Liver (tissue), 9 donors: ENCODE data around the gene BFSP2. TPM values are rescaled to one million over a fixed set of nuclear protein-coding genes. Genes with fewer than 3 reads are reported as not detected.

Experiments
- DNase-seq: peaks from one replicate; pipeline ENCODE4 v3.0.0-alpha.2; 2017; ENCODE audit warnings: low spot score
- H3K27ac ChIP-seq, 2 donors: one replicate each; pipeline ENCODE4 v1.7.0; 2013; ENCODE audit warnings: inconsistent platforms in 2 of 2, low read length in 2 of 2, control low read depth in 1 of 2, low read depth in 1 of 2, mild to moderate bottlenecking in 1 of 2
- H3K27me3 ChIP-seq, 4 donors: one replicate each; pipeline versions ENCODE4 v1.6.1 to v1.7.0; 2013; ENCODE audit warnings: low read length in 3 of 4, inconsistent platforms in 1 of 4, mild to moderate bottlenecking in 1 of 4, moderate library complexity in 1 of 4; ENCODE audit not compliant: control insufficient read depth in 4 of 4, insufficient read depth in 4 of 4
- H3K36me3 ChIP-seq, 4 donors: one replicate each; pipeline versions ENCODE4 v1.6.1 to v1.7.0; 2013; ENCODE audit warnings: low read length in 3 of 4, mild to moderate bottlenecking in 3 of 4, low read depth in 1 of 4, moderate library complexity in 1 of 4; ENCODE audit not compliant: control insufficient read depth in 4 of 4, insufficient read depth in 3 of 4
- H3K4me1 ChIP-seq, 4 donors: one replicate each; pipeline versions ENCODE4 v1.6.1 to v1.7.0; 2013; ENCODE audit warnings: low read length in 3 of 4, mild to moderate bottlenecking in 3 of 4, moderate library complexity in 1 of 4; ENCODE audit not compliant: control insufficient read depth in 4 of 4, insufficient read depth in 4 of 4
- H3K4me3 ChIP-seq, 3 donors: one replicate each; pipeline versions ENCODE4 v1.6.1 to v1.7.0; 2013; ENCODE audit warnings: low read length in 3 of 3, control low read depth in 1 of 3, low read depth in 1 of 3, mild to moderate bottlenecking in 1 of 3
- H3K9ac ChIP-seq, 2 donors: one replicate each; pipeline ENCODE4 v1.7.0; 2013; ENCODE audit warnings: low read length in 2 of 2, mild to moderate bottlenecking in 2 of 2, moderate library complexity in 2 of 2, control low read depth in 1 of 2, low read depth in 1 of 2
- H3K9me3 ChIP-seq, 4 donors: one replicate each; pipeline versions ENCODE4 v1.6.1 to v1.7.0; 2013; ENCODE audit warnings: low read length in 3 of 4; ENCODE audit not compliant: control insufficient read depth in 4 of 4
- CTCF ChIP-seq: fragments of 150-350 bp; IDR thresholded peaks from 2 replicates; pipeline ENCODE4 v1.5.1; 2017; ENCODE audit warnings: improper control_type of control experiment, low read depth, low read length; ENCODE audit not compliant: missing input control
- FOXA1 ChIP-seq: IDR thresholded peaks from 2 replicates; pipeline ENCODE4 v1.6.1; 2016; ENCODE audit warnings: antibody characterized with exemption
- FOXA2 ChIP-seq: IDR thresholded peaks from 2 replicates; pipeline ENCODE4 v1.6.1; 2016; ENCODE audit warnings: antibody characterized with exemption
- GABPA ChIP-seq, 2 donors: IDR thresholded peaks in 1 of 2; conservative IDR thresholded peaks in 1 of 2; 2 replicates each; pipeline ENCODE4 v1.6.1; 2016; ENCODE audit warnings: antibody characterized with exemption in 2 of 2, mild to moderate bottlenecking in 1 of 2, moderate library complexity in 1 of 2
- HNF4A ChIP-seq, 2 donors: conservative IDR thresholded peaks; 2 replicates each; pipeline ENCODE4 v1.6.1; 2016; ENCODE audit warnings: antibody characterized with exemption in 2 of 2, mild to moderate bottlenecking in 2 of 2
- HNF4G ChIP-seq: IDR thresholded peaks from 2 replicates; pipeline ENCODE4 v1.6.1; 2016; ENCODE audit warnings: antibody characterized with exemption
- JUND ChIP-seq, 2 donors: IDR thresholded peaks; 2 replicates each; pipeline ENCODE4 v1.6.1; 2016; ENCODE audit warnings: antibody characterized with exemption in 2 of 2
- NR2F2 ChIP-seq: IDR thresholded peaks from 2 replicates; pipeline ENCODE4 v1.6.1; 2016; ENCODE audit warnings: antibody characterized with exemption
- RAD21 ChIP-seq, 2 donors: IDR thresholded peaks; 2 replicates each; pipeline ENCODE4 v1.6.1; 2016; ENCODE audit warnings: antibody characterized with exemption in 2 of 2, mild to moderate bottlenecking in 2 of 2
- RXRA ChIP-seq, 2 donors: IDR thresholded peaks; 2 replicates each; pipeline ENCODE4 v1.6.1; 2017 to 2018; ENCODE audit warnings: antibody characterized with exemption in 2 of 2, mild to moderate bottlenecking in 1 of 2
- SP1 ChIP-seq: IDR thresholded peaks from 2 replicates; pipeline ENCODE4 v1.6.1; 2018; ENCODE audit warnings: antibody characterized with exemption, mild to moderate bottlenecking
- TAF1 ChIP-seq: conservative IDR thresholded peaks from 2 replicates; pipeline ENCODE4 v1.6.1; 2016; ENCODE audit warnings: antibody characterized with exemption, mild to moderate bottlenecking
- YY1 ChIP-seq: IDR thresholded peaks from 2 replicates; pipeline ENCODE4 v1.6.1; 2016; ENCODE audit warnings: antibody characterized with exemption, mild to moderate bottlenecking
- WGBS: extraction: QIAGEN DNeasy Blood & Tissue Kit; methylation state at CpG from one replicate; pipeline ENCODE4 v1.1.7; 2013; 5-methylcytosine and 5-hydroxymethylcytosine counted together
- polyA plus RNA-seq, 2 donors: library from polyadenylated mRNA; stranded (reverse) in 1 of 2; unstranded in 1 of 2; fragments of 200-250 nt in 1 of 2; fragments of >200 nt in 1 of 2; fragmentation: Nextera tagmentation in 1 of 2; extraction: Ambion mirVana in 1 of 2; gene quantifications; one replicate each; pipeline versions ENCODE4 v1.2.1 to v1.2.3, GENCODE V29; 2013 to 2015
- total RNA-seq, 2 donors: library from RNA; depleted of rRNA; stranded (reverse); fragments of >200 nt; gene quantifications; one replicate each; pipeline ENCODE4 v1.2.3, GENCODE V29; 2014
- TF ChIP-seq, protein P1 (sequence below): IDR thresholded peaks from 2 replicates; pipeline ENCODE4 v1.6.1; 2016; ENCODE audit warnings: antibody characterized with exemption, mild to moderate bottlenecking
- TF ChIP-seq, protein P2 (sequence below): IDR thresholded peaks from 2 replicates; pipeline ENCODE4 v1.6.1; 2016; ENCODE audit warnings: antibody characterized with exemption
- TF ChIP-seq, protein P3 (sequence below): IDR thresholded peaks from 2 replicates; pipeline ENCODE4 v1.6.1; 2016; ENCODE audit warnings: antibody characterized with exemption
- TF ChIP-seq, protein P4 (sequence below): IDR thresholded peaks from 2 replicates; pipeline ENCODE4 v1.6.1; 2016; ENCODE audit warnings: antibody characterized with exemption
- donor health status: healthy.
- donor health status: healthy.
- donor health status: healthy.
- donor health status: healthy.
- donor health status: healthy.

BFSP2 gene
- total and polyA plus RNA-seq, 4 donors, result 0.42 TPM; not detected in 3

- Histone ChIP-seq H3K27ac (no peak overlapping the region), H3K4me1 (peaks cover under 1 to 23% (median 19%) of the 10 kb centered on the region in 4 donors), H3K4me3 (no peak overlapping the region), H3K36me3 (no peaks in the 10 kb centered on the region), H3K9ac (no peak overlapping the region), H3K27me3 (no peaks in the 10 kb centered on the region), H3K9me3 (no peaks in the 10 kb centered on the region)
- WGBS, result 94% methylated on average over 1 of the region's 1 CpG
- TF ChIP-seq TAF1 (no peak), CTCF (no peak), RAD21 (IDR thresholded peaks at IDR 0.05) (no peak), YY1 (no peak), GABPA (IDR thresholded peaks at IDR 0.05 in 1 of 2, conservative IDR thresholded peaks at IDR 0.05 in 1 of 2) (no peak), SP1 (no peak), NR2F2 (no peak), JUND (IDR thresholded peaks at IDR 0.05) (no peak), HNF4G (no peak), RXRA (IDR thresholded peaks at IDR 0.05) (no peak), HNF4A (conservative IDR thresholded peaks at IDR 0.05) (no peak)
- TF ChIP-seq, protein P1, sequence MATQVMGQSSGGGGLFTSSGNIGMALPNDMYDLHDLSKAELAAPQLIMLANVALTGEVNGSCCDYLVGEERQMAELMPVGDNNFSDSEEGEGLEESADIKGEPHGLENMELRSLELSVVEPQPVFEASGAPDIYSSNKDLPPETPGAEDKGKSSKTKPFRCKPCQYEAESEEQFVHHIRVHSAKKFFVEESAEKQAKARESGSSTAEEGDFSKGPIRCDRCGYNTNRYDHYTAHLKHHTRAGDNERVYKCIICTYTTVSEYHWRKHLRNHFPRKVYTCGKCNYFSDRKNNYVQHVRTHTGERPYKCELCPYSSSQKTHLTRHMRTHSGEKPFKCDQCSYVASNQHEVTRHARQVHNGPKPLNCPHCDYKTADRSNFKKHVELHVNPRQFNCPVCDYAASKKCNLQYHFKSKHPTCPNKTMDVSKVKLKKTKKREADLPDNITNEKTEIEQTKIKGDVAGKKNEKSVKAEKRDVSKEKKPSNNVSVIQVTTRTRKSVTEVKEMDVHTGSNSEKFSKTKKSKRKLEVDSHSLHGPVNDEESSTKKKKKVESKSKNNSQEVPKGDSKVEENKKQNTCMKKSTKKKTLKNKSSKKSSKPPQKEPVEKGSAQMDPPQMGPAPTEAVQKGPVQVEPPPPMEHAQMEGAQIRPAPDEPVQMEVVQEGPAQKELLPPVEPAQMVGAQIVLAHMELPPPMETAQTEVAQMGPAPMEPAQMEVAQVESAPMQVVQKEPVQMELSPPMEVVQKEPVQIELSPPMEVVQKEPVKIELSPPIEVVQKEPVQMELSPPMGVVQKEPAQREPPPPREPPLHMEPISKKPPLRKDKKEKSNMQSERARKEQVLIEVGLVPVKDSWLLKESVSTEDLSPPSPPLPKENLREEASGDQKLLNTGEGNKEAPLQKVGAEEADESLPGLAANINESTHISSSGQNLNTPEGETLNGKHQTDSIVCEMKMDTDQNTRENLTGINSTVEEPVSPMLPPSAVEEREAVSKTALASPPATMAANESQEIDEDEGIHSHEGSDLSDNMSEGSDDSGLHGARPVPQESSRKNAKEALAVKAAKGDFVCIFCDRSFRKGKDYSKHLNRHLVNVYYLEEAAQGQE, result no peak
- TF ChIP-seq, protein P2, sequence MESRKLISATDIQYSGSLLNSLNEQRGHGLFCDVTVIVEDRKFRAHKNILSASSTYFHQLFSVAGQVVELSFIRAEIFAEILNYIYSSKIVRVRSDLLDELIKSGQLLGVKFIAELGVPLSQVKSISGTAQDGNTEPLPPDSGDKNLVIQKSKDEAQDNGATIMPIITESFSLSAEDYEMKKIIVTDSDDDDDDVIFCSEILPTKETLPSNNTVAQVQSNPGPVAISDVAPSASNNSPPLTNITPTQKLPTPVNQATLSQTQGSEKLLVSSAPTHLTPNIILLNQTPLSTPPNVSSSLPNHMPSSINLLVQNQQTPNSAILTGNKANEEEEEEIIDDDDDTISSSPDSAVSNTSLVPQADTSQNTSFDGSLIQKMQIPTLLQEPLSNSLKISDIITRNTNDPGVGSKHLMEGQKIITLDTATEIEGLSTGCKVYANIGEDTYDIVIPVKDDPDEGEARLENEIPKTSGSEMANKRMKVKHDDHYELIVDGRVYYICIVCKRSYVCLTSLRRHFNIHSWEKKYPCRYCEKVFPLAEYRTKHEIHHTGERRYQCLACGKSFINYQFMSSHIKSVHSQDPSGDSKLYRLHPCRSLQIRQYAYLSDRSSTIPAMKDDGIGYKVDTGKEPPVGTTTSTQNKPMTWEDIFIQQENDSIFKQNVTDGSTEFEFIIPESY, result no peak
- TF ChIP-seq, protein P3, sequence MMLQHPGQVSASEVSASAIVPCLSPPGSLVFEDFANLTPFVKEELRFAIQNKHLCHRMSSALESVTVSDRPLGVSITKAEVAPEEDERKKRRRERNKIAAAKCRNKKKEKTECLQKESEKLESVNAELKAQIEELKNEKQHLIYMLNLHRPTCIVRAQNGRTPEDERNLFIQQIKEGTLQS, result no peak
- TF ChIP-seq, protein P4, sequence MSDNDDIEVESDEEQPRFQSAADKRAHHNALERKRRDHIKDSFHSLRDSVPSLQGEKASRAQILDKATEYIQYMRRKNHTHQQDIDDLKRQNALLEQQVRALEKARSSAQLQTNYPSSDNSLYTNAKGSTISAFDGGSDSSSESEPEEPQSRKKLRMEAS, result no peak
- DNase-seq, result no peak
Observed at GRCh38 chr3:133503409-133503808, 103.6 kb downstream of the BFSP2 start.

DNA sequence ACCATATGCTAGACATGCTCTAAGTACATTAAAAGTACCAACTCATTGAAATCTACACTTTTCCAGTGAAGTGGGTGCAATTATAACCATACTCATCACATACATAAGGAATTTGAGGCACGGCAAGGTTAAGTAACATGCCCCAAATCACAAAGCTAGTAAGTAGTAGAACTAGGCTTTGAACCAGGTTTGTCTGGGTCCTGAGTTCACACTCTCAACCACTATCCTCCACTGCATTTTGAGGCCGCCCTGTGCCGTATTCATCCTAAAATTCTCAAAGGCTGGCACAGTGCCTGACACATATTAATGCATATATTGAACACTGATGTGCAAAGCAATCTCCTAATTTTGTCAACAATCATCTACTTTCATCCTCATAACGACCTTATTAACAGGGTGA lies 104.9 kb downstream of the BFSP2 start:
- no peak for TF ChIP-seq SP1
- TF ChIP-seq RXRA (IDR thresholded peaks at IDR 0.05), result no peak
- TF ChIP-seq, protein P1, result no peak
- TF ChIP-seq, protein P4, result no peak
- TF ChIP-seq, protein P3, result no peak
- TF ChIP-seq CTCF, result no peak
- no peak for TF ChIP-seq GABPA (IDR thresholded peaks at IDR 0.05 in 1 of 2, conservative IDR thresholded peaks at IDR 0.05 in 1 of 2)
- TF ChIP-seq TAF1, result no peak
- TF ChIP-seq RAD21 (IDR thresholded peaks at IDR 0.05), result no peak
- TF ChIP-seq FOXA2, result no peak
- TF ChIP-seq FOXA1, result no peak
- H3K36me3 ChIP-seq, result no peaks in the 10 kb centered on the region
- no peak for DNase-seq
- no peak overlapping the region for H3K9ac ChIP-seq
- no peak overlapping the region for H3K27ac ChIP-seq
- 95% methylated on average over 4 of the region's 4 CpGs for WGBS
- no peak overlapping the region for H3K4me3 ChIP-seq
- H3K27me3 ChIP-seq, result no peaks in the 10 kb centered on the region
- H3K4me1 ChIP-seq, result peaks cover 3 to 27% (median 23%) of the 10 kb centered on the region in 4 donors
- H3K9me3 ChIP-seq, result no peaks in the 10 kb centered on the region
